Measurements from ENCODE around the gene DPF3.

DPF3 gene

DNA sequence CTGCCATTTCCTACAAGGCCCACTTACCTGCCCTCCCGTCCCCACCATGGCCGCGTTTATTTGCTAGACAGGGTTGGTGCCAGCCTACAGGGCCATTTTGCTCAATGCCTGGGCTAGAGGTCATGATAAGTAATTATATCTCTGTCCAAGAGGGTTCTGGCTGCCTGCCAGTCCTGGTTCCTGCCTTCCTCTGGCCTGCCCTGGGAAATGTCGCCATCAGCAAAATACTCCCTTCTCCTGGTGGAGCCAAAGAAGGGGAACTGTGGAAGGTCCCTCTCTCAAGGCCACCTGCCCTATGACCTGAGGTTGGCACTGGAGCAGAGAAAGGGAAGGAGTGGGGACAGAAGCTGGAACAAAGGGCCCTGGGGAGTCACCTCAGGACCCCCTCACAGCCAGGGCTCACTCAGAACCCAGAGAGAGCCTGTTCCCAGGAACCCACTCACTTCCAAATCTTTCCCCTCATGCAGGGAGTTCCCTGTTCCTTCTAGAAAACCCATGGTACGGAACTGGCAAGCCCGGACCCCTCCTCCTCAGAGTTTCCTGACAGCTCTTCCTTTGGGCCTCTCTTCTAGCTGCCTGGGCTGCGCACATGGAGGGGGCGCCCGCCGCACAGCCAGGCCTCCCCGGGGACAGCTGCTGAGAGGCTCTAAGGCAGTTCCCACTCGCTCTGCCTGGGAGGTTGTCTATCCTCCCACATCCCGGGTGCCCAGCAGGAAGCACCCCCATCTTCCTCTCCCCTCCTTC is 280.5 kb downstream of the DPF3 start:
- no peaks in the 10 kb centered on the region for H3K27me3 ChIP-seq (ENCODE audit: control insufficient read depth, insufficient read depth, low read length)
- H3K9me3 ChIP-seq (ENCODE audit: control insufficient read depth, insufficient read depth, low read depth, low read length): no peaks in the 10 kb centered on the region
- peaks cover 12% of the 10 kb centered on the region; the same call in 1 of the 2 replicates for H3K4me1 ChIP-seq (ENCODE audit: control insufficient read depth, insufficient read depth, low read length)

DNA sequence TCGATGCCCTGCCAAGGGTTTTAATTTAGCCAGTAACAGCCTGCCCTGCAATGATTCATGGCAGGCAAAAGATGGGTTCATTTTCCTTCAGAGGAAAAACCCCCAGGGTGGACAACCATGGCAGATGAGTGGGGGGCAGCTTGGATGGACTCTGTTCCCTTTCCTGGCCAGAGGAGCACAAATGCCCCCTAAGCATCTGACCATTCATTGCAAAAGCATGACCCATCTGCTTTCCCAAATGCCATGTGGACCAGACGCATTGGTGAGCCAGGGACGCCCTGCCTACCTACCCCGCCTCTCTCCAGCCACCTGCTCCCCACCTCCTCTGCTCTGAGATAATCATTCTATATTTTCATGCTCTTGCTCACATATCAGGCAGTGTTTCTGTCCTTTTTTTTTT is 281.9 kb downstream of the DPF3 start:
- Histone ChIP-seq H3K4me3 (ENCODE audit: low read depth, low read length) (no peak overlapping the region), H3K27ac (ENCODE audit: low read depth, low read length) (no peak overlapping the region), H3K9ac (ENCODE audit: low read length) (no peak overlapping the region), H3K27me3 (ENCODE audit: control insufficient read depth, insufficient read depth, low read length) (no peaks in the 10 kb centered on the region), H3K4me1 (ENCODE audit: control insufficient read depth, insufficient read depth, low read length) (peaks cover 9% of the 10 kb centered on the region; the same call in 1 of the 2 replicates), H3K9me3 (ENCODE audit: control insufficient read depth, insufficient read depth, low read depth, low read length) (no peaks in the 10 kb centered on the region), H3K36me3 (ENCODE audit: control insufficient read depth, insufficient read depth, low read length) (no peaks in the 10 kb centered on the region)

More for the DNA sequence above, 280.5 kb downstream of the DPF3 start:
- H3K36me3 ChIP-seq (ENCODE audit: control insufficient read depth, insufficient read depth, low read length): no peaks in the 10 kb centered on the region
- no peak overlapping the region for H3K9ac ChIP-seq (ENCODE audit: low read length)
- no peak overlapping the region for H3K4me3 ChIP-seq (ENCODE audit: low read depth, low read length)
- H3K27ac ChIP-seq (ENCODE audit: low read depth, low read length): no peak overlapping the region

DNA sequence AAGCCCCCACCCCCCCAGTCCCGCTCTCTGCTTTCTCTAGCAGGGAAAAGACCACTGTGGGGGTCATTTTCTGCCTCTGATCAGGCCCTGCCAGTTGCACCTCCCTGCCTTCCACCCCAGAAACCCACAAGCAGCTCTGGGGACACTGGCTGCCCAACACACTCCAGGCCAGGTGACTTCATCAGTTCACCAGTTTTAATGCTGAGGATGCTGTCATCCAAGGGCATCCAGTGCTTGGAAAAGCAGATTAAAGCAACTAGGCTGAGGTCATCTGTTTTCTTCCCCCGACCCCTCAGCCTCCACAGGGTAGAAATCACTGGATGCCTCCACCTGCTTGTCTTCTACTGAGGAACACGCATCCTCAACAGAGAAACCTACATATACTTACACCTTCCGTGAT is 282.4 kb downstream of the DPF3 start:
- H3K27ac ChIP-seq (ENCODE audit: low read depth, low read length): no peak overlapping the region
- no peak overlapping the region for H3K4me3 ChIP-seq (ENCODE audit: low read depth, low read length)
- no peak overlapping the region for H3K9ac ChIP-seq (ENCODE audit: low read length)
- H3K27me3 ChIP-seq (ENCODE audit: control insufficient read depth, insufficient read depth, low read length): no peaks in the 10 kb centered on the region
- no peaks in the 10 kb centered on the region for H3K9me3 ChIP-seq (ENCODE audit: control insufficient read depth, insufficient read depth, low read depth, low read length)
- no peaks in the 10 kb centered on the region for H3K36me3 ChIP-seq (ENCODE audit: control insufficient read depth, insufficient read depth, low read length)
- H3K4me1 ChIP-seq (ENCODE audit: control insufficient read depth, insufficient read depth, low read length): peaks cover 9% of the 10 kb centered on the region; the same call in 1 of the 2 replicates

DNA sequence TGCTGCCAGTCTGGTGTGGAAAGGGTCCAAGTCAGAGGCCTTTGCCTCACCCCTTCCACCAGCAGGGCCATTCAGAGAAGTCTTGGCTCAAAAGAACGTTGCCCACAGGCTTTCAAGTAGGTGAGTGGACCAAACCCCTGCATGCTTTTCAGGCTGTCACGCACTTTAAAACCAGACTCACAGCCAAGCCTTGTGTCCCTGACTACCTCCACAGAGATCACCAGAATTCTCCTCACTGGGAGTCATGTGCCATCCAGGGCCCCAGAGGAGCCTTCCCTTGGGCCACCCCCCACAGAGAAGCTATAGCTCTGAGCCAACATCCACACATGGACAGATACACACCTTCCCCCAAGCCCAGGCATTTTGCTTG is 283.1 kb downstream of the DPF3 start:
- H3K4me3 ChIP-seq (ENCODE audit: low read depth, low read length): no peak overlapping the region
- no peak overlapping the region for H3K9ac ChIP-seq (ENCODE audit: low read length)
- H3K27ac ChIP-seq (ENCODE audit: low read depth, low read length): no peak overlapping the region
- H3K4me1 ChIP-seq (ENCODE audit: control insufficient read depth, insufficient read depth, low read length): peaks cover 9% of the 10 kb centered on the region; the same call in 1 of the 2 replicates
- no peaks in the 10 kb centered on the region for H3K9me3 ChIP-seq (ENCODE audit: control insufficient read depth, insufficient read depth, low read depth, low read length)
- no peaks in the 10 kb centered on the region for H3K36me3 ChIP-seq (ENCODE audit: control insufficient read depth, insufficient read depth, low read length)
- no peaks in the 10 kb centered on the region for H3K27me3 ChIP-seq (ENCODE audit: control insufficient read depth, insufficient read depth, low read length)

DNA sequence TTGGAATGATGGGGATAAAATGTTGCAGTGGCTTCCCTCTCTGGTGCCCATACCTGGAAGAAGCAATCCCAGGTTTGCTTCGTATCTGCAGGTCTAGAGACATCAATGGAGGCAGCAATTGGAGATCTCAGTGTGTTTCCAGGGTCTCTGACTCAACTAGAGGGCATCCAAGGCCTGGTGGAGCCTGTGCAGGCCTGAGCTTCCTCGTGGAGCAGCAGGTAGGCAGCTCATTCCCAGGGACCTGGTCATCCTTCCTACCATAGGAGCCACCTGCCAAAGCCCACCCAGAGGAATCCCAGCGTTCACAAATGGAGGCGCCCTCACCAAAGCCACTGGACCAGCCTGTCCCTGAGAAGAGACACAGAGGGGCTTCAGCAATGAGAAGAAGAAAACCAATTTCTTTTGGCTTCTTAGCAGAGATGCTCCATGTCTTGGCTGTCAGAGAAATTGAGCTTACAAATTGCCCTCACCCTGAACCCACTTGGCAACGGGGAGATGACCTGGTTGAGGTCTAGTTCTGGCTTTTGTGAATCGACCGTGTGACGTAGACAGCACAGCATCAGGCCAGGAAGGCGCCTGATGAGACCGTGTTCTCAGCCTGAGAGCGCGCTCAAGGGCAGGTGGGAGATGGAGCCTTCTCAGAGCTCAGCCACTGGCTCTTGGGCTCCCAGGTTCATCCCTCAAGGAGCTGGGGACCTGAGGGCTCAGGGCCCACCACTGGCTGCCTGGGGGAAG is 283.6 kb downstream of the DPF3 start:
- Histone ChIP-seq H3K4me3 (ENCODE audit: low read depth, low read length) (no peak overlapping the region), H3K9me3 (ENCODE audit: control insufficient read depth, insufficient read depth, low read depth, low read length) (no peaks in the 10 kb centered on the region), H3K4me1 (ENCODE audit: control insufficient read depth, insufficient read depth, low read length) (peaks cover 9% of the 10 kb centered on the region; the same call in 1 of the 2 replicates), H3K36me3 (ENCODE audit: control insufficient read depth, insufficient read depth, low read length) (no peaks in the 10 kb centered on the region), H3K9ac (ENCODE audit: low read length) (no peak overlapping the region), H3K27me3 (ENCODE audit: control insufficient read depth, insufficient read depth, low read length) (no peaks in the 10 kb centered on the region), H3K27ac (ENCODE audit: low read depth, low read length) (no peak overlapping the region)

DNA sequence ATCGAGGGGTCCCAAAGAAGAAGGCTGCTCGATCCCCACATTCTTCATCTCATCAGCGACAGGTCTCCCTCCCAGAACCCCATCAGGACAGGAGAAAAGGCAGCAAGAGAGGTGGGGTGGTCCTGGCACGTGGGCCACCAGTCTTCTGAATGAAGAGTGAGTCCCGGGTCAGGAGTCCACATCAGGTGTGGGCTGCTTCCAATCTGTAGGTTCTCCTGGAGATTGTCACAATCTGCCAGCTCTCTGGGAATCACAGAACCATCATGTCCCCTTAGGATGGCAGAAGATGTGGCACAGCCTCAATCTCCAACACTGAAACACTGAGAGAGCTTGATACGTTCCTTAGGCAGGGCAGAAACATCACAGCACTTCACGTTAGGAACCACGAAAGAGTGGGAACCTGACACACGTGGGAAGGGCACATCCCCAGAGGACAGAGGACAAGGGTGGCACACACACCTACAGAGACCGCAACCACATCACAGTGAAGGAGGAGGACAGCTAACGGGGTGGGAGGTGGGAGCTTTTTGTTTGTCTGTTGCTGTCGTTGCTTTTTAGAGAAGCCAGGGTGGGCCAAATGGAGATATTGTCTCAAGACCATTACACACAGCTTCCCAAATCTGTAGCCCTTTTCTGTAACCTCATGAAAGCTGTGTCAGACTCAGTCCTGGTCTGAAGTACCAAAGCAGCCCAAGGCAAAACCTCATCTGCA is 284.5 kb downstream of the DPF3 start:
- H3K27ac ChIP-seq (ENCODE audit: low read depth, low read length): no peak overlapping the region
- H3K9me3 ChIP-seq (ENCODE audit: control insufficient read depth, insufficient read depth, low read depth, low read length): no peaks in the 10 kb centered on the region
- no peak overlapping the region for H3K9ac ChIP-seq (ENCODE audit: low read length)
- H3K4me3 ChIP-seq (ENCODE audit: low read depth, low read length): no peak overlapping the region
- H3K36me3 ChIP-seq (ENCODE audit: control insufficient read depth, insufficient read depth, low read length): no peaks in the 10 kb centered on the region
- H3K27me3 ChIP-seq (ENCODE audit: control insufficient read depth, insufficient read depth, low read length): no peaks in the 10 kb centered on the region
- H3K4me1 ChIP-seq (ENCODE audit: control insufficient read depth, insufficient read depth, low read length): peaks cover 9% of the 10 kb centered on the region; the same call in 1 of the 2 replicates

DNA sequence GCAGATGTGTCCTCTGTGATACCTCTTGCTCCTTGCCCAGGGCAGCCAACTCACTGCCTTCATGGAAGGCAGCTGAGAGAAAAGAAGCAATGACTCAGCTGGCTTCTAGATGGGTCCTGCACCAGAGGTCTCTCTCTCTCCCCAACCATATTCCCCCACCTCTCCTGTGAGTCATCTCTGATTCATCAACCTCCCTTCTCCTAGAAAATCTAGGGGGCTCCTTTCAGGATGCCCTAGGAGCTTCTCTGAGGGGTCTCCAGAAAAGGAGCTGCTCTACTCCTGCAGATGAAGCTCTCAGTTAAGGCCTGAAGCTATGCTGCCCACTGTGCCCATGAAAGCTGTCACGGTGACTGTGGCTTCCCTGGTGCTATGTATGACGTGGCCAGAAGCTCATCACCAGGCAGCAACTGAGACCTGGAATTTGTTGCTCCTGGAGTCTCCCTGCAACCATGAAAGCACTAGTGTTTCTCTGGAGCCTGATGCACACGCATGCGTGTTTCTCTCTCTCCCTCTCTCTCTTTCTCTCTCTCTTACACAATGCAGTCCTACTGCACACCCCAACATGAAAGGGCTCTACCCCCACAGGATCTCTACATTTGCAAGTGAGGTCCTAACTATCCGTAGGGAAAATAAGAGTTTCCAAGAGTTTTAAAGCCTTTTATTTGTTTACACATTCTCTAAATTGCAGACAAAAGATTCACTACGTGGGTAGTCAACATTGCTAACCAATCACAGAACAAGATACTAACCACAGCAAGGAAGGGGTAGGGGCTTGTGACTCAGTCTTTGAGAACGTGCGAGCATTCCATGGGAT is 285.3 kb downstream of the DPF3 start:
- no peak overlapping the region for H3K4me3 ChIP-seq (ENCODE audit: low read depth, low read length)
- no peak overlapping the region for H3K9ac ChIP-seq (ENCODE audit: low read length)
- H3K27ac ChIP-seq (ENCODE audit: low read depth, low read length): no peak overlapping the region

DNA sequence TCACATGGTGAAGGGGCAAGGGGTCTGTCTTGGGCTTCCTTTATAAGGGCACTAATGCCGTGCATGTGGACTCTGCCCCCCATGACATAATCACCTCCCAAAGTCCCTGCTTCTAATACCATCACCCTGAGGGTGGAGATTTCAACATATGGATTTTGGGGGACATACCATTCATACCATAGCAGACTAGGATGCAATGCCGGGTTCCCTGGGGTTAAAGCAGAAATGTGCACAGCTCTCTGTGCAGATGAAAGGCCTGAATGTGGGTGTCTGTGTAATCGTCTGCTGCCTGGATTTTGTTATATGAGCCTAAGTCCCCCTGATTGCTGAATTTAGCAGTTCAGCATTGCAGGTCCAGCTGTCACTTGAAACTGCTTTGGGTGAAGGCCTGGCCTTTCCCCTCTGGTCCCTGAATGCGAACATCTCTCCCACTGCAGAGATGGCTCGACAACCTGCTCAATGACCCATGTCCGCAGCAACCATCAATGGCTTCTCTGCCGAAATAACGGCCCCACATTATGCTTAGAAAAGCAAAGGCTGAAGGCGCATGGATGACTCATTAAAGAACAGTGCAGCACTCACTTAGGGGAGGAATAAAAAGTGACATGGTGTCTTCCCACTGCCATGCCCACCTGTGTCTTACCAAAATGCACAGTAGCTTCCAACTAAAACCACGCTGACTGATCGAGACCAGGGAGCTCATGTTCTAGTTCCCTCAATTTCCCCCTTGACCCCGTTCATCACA is 286.3 kb downstream of the DPF3 start:
- Histone ChIP-seq H3K4me1 (ENCODE audit: control insufficient read depth, insufficient read depth, low read length) (peaks cover 9% of the 10 kb centered on the region; the same call in 1 of the 2 replicates), H3K9me3 (ENCODE audit: control insufficient read depth, insufficient read depth, low read depth, low read length) (no peaks in the 10 kb centered on the region), H3K4me3 (ENCODE audit: low read depth, low read length) (no peak overlapping the region), H3K36me3 (ENCODE audit: control insufficient read depth, insufficient read depth, low read length) (no peaks in the 10 kb centered on the region), H3K27me3 (ENCODE audit: control insufficient read depth, insufficient read depth, low read length) (no peaks in the 10 kb centered on the region), H3K9ac (ENCODE audit: low read length) (no peak overlapping the region), H3K27ac (ENCODE audit: low read depth, low read length) (no peak overlapping the region)

More for the DNA sequence above, 285.3 kb downstream of the DPF3 start:
- H3K36me3 ChIP-seq (ENCODE audit: control insufficient read depth, insufficient read depth, low read length): no peaks in the 10 kb centered on the region
- H3K9me3 ChIP-seq (ENCODE audit: control insufficient read depth, insufficient read depth, low read depth, low read length): no peaks in the 10 kb centered on the region
- H3K27me3 ChIP-seq (ENCODE audit: control insufficient read depth, insufficient read depth, low read length): no peaks in the 10 kb centered on the region
- H3K4me1 ChIP-seq (ENCODE audit: control insufficient read depth, insufficient read depth, low read length): peaks cover 9% of the 10 kb centered on the region; the same call in 1 of the 2 replicates

DNA sequence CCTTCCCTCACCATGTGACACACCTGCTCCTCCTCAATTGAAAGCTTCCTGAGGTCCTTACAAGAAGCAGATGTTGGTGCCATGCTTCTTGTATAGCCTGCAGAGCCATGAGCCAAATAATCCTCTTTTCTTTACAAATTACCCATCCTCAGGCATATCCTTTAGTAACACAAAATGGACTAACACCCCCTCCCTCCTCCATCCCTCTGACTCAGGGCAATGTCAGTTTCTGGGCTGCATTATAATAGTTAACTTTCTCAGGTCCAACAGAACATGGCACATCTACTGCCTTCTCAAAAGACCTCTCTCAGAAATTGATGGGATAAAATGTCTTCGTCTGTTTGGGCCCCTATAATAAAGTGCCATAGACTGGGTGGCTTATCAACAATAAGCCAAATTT is 287.0 kb downstream of the DPF3 start:
- H3K9me3 ChIP-seq (ENCODE audit: control insufficient read depth, insufficient read depth, low read depth, low read length): no peaks in the 10 kb centered on the region
- H3K4me3 ChIP-seq (ENCODE audit: low read depth, low read length): no peak overlapping the region
- H3K9ac ChIP-seq (ENCODE audit: low read length): no peak overlapping the region
- H3K27ac ChIP-seq (ENCODE audit: low read depth, low read length): no peak overlapping the region
- no peaks in the 10 kb centered on the region for H3K36me3 ChIP-seq (ENCODE audit: control insufficient read depth, insufficient read depth, low read length)
- peaks cover 9% of the 10 kb centered on the region; the same call in 1 of the 2 replicates for H3K4me1 ChIP-seq (ENCODE audit: control insufficient read depth, insufficient read depth, low read length)
- no peaks in the 10 kb centered on the region for H3K27me3 ChIP-seq (ENCODE audit: control insufficient read depth, insufficient read depth, low read length)

DNA sequence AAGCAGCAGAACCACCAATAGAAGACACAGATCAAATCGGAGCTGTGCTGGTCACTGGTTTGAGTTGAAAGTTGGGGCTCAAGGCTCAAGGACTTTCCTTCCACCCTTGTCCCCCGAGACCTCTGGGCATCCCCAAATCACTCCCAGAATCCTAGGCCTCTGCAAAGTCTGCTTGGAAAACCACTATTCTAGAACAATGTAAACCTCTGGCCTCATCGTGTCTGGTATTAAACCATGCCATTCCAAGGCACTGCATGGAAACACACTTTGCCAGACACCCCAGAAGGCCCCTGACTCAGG is 288.0 kb downstream of the DPF3 start:
- Histone ChIP-seq H3K4me1 (ENCODE audit: control insufficient read depth, insufficient read depth, low read length) (peaks cover 13% of the 10 kb centered on the region; the same call in 1 of the 2 replicates), H3K27me3 (ENCODE audit: control insufficient read depth, insufficient read depth, low read length) (no peaks in the 10 kb centered on the region), H3K27ac (ENCODE audit: low read depth, low read length) (no peak overlapping the region)

More for the DNA sequence above, 288.0 kb downstream of the DPF3 start:
- H3K4me3 ChIP-seq (ENCODE audit: low read depth, low read length): no peak overlapping the region
- H3K36me3 ChIP-seq (ENCODE audit: control insufficient read depth, insufficient read depth, low read length): no peaks in the 10 kb centered on the region
- H3K9ac ChIP-seq (ENCODE audit: low read length): no peak overlapping the region
- H3K9me3 ChIP-seq (ENCODE audit: control insufficient read depth, insufficient read depth, low read depth, low read length): no peaks in the 10 kb centered on the region
